GM19324 (cell line): ENCODE measurements around the gene FCRL2.
A peak's percentile ranks its signal among the peaks of the same experiment; 100 is the strongest.

Experiments used
- ATAC-seq: cut with Tn5 transposase; IDR thresholded peaks from one replicate; pipeline ENCODE4 v1.9.1; 2021; ENCODE audit warnings: mild to moderate bottlenecking, moderate library complexity; ENCODE audit not compliant: unreplicated experiment, low FRiP score

FCRL2 gene

GRCh38 chr1:157776971-157777391, at the start of gene FCRL2:
Gene FCRL2 (minus strand): TSS chr1:157777132. CDS start chr1:157777073, 59 bp downstream.
- peak; percentile 46 for ATAC-seq

- no peak for ATAC-seq
Measured at GRCh38 chr1:157820299-157820698, 43.4 kb upstream of the FCRL2 start.

GRCh38 chr1:157819896-157820295, 43.0 kb upstream of the FCRL2 start, which contains the start of gene FCRL1:
Gene FCRL1 (minus strand): TSS chr1:157820120. CDS start chr1:157820037, 83 bp downstream.
- no peak for ATAC-seq

GRCh38 chr1:157819215-157819614, 42.3 kb upstream of the FCRL2 start:
- ATAC-seq, result no peak

- no peak for ATAC-seq
Measured at GRCh38 chr1:157813269-157813668, 36.3 kb upstream of the FCRL2 start.

- peak; percentile 90 for ATAC-seq
Measured at GRCh38 chr1:157806431-157807149, 29.7 kb upstream of the FCRL2 start.

GRCh38 chr1:157803851-157804250, 26.9 kb upstream of the FCRL2 start:
- no peak for ATAC-seq

GRCh38 chr1:157799996-157800395, 23.1 kb upstream of the FCRL2 start:
- ATAC-seq, result no peak

- no peak for ATAC-seq
Measured at GRCh38 chr1:157798211-157798610, 21.3 kb upstream of the FCRL2 start.

GRCh38 chr1:157785248-157785647, 8.3 kb upstream of the FCRL2 start:
- ATAC-seq, result no peak

- no peak for ATAC-seq
Measured at GRCh38 chr1:157784801-157785200, 7.9 kb upstream of the FCRL2 start.

- ATAC-seq, result no peak
Measured at GRCh38 chr1:157782931-157783330, 6.0 kb upstream of the FCRL2 start.

- no peak for ATAC-seq
Measured at GRCh38 chr1:157781048-157781447, 4.1 kb upstream of the FCRL2 start.

- ATAC-seq, result no peak
Measured at GRCh38 chr1:157775101-157775870, 1.6 kb downstream of the FCRL2 start.

- no peak for ATAC-seq
Measured at GRCh38 chr1:157774412-157774811, 2.5 kb downstream of the FCRL2 start.

- ATAC-seq, result peak; percentile 71
Measured at GRCh38 chr1:157773493-157774350, 3.2 kb downstream of the FCRL2 start.

- ATAC-seq, result no peak
Measured at GRCh38 chr1:157771661-157772425, 5.1 kb downstream of the FCRL2 start.

- no peak for ATAC-seq
Measured at GRCh38 chr1:157770442-157771043, 6.4 kb downstream of the FCRL2 start.

GRCh38 chr1:157766792-157767191, 10.1 kb downstream of the FCRL2 start:
- no peak for ATAC-seq

- no peak for ATAC-seq
Measured at GRCh38 chr1:157758018-157758417, 18.9 kb downstream of the FCRL2 start.
